ENCODE data around the gene ATP5PO. TPM values are rescaled to one million over a fixed set of nuclear protein-coding genes. Genes with fewer than 3 reads are reported as not detected.

ATP5PO gene
- total RNA-seq, 1 donor from 2014 or later, result 169 TPM

DNA sequence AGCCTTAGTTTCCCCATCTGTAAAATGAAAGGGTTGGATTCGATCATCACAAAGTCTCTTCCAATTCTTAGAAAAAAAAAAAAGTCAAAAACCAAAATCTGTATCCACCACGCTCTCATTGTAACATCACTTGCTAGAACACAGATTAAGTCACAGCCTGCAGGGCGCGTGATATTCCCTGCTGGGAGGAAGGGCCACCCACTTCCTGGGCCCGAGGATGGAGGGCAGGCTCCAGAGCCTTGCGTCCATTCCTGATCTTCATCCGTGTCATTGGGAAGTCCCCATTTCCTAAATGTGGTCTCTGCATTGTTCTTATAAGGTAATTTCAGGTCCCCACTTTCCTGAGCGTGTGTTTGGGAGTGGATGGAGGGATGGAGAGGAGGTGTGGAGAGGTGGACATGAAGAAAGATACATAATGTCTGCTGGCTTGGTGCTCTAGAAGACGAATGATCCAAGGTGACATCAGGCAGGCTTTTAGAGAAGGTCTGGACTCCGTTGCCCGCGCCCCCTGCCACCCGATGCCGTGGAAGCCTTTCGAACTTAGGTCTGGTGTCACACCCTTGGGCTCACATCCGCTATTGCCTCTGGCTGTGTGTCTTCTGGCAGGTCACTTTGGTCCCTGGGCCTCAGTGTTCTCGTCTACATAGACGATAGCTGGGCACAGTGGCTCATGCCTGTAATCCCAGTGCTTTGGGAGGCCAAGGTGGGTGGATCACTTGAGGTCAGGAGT is 56.1 kb downstream of the ATP5PO start:
- Mint-ChIP-seq H3K27me3 (no peaks in the 10 kb centered on the region), H3K4me1 (no peaks in the 10 kb centered on the region), H3K27ac (no peak overlapping the region), H3K4me3 (no peak overlapping the region), H3K36me3 (ENCODE audit: low read depth) (no peaks in the 10 kb centered on the region), H3K9me3 (no peaks in the 10 kb centered on the region)
- POLR2A ChIA-PET, result no interaction called here
- intact Hi-C loops (cut with micrococcal nuclease), result no loop called here
- no peak for DNase-seq
- CTCF ChIA-PET, result no interaction called here
- no peak for ATAC-seq (ENCODE audit: low read depth)
- TF ChIP-seq, protein P1, sequence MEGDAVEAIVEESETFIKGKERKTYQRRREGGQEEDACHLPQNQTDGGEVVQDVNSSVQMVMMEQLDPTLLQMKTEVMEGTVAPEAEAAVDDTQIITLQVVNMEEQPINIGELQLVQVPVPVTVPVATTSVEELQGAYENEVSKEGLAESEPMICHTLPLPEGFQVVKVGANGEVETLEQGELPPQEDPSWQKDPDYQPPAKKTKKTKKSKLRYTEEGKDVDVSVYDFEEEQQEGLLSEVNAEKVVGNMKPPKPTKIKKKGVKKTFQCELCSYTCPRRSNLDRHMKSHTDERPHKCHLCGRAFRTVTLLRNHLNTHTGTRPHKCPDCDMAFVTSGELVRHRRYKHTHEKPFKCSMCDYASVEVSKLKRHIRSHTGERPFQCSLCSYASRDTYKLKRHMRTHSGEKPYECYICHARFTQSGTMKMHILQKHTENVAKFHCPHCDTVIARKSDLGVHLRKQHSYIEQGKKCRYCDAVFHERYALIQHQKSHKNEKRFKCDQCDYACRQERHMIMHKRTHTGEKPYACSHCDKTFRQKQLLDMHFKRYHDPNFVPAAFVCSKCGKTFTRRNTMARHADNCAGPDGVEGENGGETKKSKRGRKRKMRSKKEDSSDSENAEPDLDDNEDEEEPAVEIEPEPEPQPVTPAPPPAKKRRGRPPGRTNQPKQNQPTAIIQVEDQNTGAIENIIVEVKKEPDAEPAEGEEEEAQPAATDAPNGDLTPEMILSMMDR (IDR thresholded peaks at IDR 0.05), result no peak

GRCh38 chr21:33858667-33859372 is 56.8 kb downstream of the ATP5PO start:
- intact Hi-C loops (cut with micrococcal nuclease), result no loop called here
- no peaks in the 10 kb centered on the region for H3K4me1 Mint-ChIP-seq
- TF ChIP-seq, protein P1 (IDR thresholded peaks at IDR 0.05), result no peak
- H3K9me3 Mint-ChIP-seq, result no peaks in the 10 kb centered on the region
- CTCF ChIA-PET, result no interaction called here
- DNase-seq (no peak), ATAC-seq (ENCODE audit: low read depth) (no peak)
- H3K27ac Mint-ChIP-seq, result no peak overlapping the region
- H3K27me3 Mint-ChIP-seq, result no peaks in the 10 kb centered on the region
- H3K36me3 Mint-ChIP-seq (ENCODE audit: low read depth), result no peaks in the 10 kb centered on the region
- H3K4me3 Mint-ChIP-seq, result no peak overlapping the region
- POLR2A ChIA-PET, result no interaction called here

GRCh38 chr21:33857846-33858666 is 57.5 kb downstream of the ATP5PO start:
- no peak for ATAC-seq (ENCODE audit: low read depth)
- ChIA-PET CTCF (no interaction called here), POLR2A (no interaction called here)
- H3K27me3 Mint-ChIP-seq, result no peaks in the 10 kb centered on the region
- H3K27ac Mint-ChIP-seq, result no peak overlapping the region
- intact Hi-C loops (cut with micrococcal nuclease), result no loop called here
- no peaks in the 10 kb centered on the region for H3K36me3 Mint-ChIP-seq (ENCODE audit: low read depth)
- H3K9me3 Mint-ChIP-seq, result no peaks in the 10 kb centered on the region
- TF ChIP-seq, protein P1 (IDR thresholded peaks at IDR 0.05), result no peak
- no peak overlapping the region for H3K4me3 Mint-ChIP-seq
- DNase-seq, result no peak
- no peaks in the 10 kb centered on the region for H3K4me1 Mint-ChIP-seq

DNA sequence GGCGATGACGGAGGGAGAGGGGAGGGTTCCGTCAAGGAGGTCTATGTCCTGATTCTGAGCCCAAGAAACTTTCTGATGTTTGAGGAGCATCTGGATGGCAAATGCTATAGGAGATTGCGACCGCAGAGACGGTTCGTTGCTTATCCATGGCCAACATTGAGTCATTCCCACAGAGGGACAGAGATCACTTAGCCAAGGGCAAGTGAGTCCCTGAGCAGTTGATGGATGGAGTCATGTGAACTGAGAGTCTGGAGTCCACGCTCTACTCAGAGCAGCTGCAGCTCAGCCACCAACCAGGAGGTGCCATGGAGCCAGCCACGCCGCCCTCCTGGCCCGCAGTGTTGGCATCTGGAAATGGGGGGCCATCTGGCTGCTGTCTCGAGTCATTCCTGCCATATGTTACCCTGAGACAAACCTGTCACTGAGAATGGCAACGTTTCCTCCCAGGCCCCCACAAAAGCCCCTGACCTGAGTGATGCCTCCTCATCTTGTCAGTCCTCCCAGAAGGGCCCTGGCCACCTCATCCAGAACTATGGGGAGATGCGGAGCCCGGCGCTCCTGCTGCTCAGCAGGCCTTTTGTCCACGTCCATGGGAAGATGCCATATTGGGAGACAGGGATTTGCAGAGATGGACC is 58.6 kb downstream of the ATP5PO start:
- ChIA-PET CTCF (no interaction called here), POLR2A (no interaction called here)
- no peak for ATAC-seq (ENCODE audit: low read depth)
- H3K9me3 Mint-ChIP-seq, result no peaks in the 10 kb centered on the region
- H3K4me3 Mint-ChIP-seq, result no peak overlapping the region
- TF ChIP-seq, protein P1 (IDR thresholded peaks at IDR 0.05), result no peak
- no peak for DNase-seq
- intact Hi-C loops (cut with micrococcal nuclease), result no loop called here
- H3K27me3 Mint-ChIP-seq, result no peaks in the 10 kb centered on the region
- no peaks in the 10 kb centered on the region for H3K36me3 Mint-ChIP-seq (ENCODE audit: low read depth)
- no peak overlapping the region for H3K27ac Mint-ChIP-seq
- H3K4me1 Mint-ChIP-seq, result no peaks in the 10 kb centered on the region

Data from activated B cell treated with CpG ODN at 0.5 μM for 24 hours (primary cell).